ENCODE measurements around the gene NEDD8. TPM values are rescaled to one million over a fixed set of nuclear protein-coding genes. Genes with fewer than 3 reads are reported as not detected.

The NEDD8 gene
- total RNA-seq, 1 donor from 2014 or later: 251 TPM

GRCh38 chr14:24272467-24272866, 40.3 kb upstream of the NEDD8 start:
- no peaks in the 10 kb centered on the region for H3K79me2 ChIP-seq (ENCODE audit: insufficient read depth, low read length)
- H3K36me3 ChIP-seq (ENCODE audit: insufficient read depth, low read length): peaks cover 7% of the 10 kb centered on the region
- peak overlapping the region; percentile 85 for H3K4me3 Mint-ChIP-seq (ENCODE audit: unreplicated experiment)
- peaks cover 6% of the 10 kb centered on the region for H4K20me1 ChIP-seq (ENCODE audit: insufficient read depth, low read length)
- FAIRE-seq: no peak
- no peaks in the 10 kb centered on the region for H3K9me3 Mint-ChIP-seq (ENCODE audit: unreplicated experiment)
- no peaks in the 10 kb centered on the region for H3K27me3 ChIP-seq (ENCODE audit: insufficient read depth, low read length)
- H3K4me3 ChIP-seq (ENCODE audit: insufficient read depth, low read depth, low read length): no peak overlapping the region
- H2AFZ ChIP-seq (ENCODE audit: low read depth, low read length): no peak overlapping the region
- no peak for TF ChIP-seq EZH2 (IDR thresholded peaks at IDR 0.05; ENCODE audit: insufficient read depth, low read length)
- no peak for TF ChIP-seq CTCF (IDR thresholded peaks at IDR 0.05; ENCODE audit: insufficient read depth, low read depth, low read length)
- no peak overlapping the region for H3K27ac ChIP-seq (ENCODE audit: low read depth, low read length)
- no peak for DNase-seq (ENCODE audit: low read depth)
- H3K4me2 ChIP-seq (ENCODE audit: low read length): no peak overlapping the region
- H3K4me1 ChIP-seq (ENCODE audit: insufficient read depth, low read length): peaks cover 5% of the 10 kb centered on the region
- H3K9ac ChIP-seq (ENCODE audit: low read length): no peak overlapping the region
- H3K27me3 Mint-ChIP-seq (ENCODE audit: low read depth, unreplicated experiment): no peaks in the 10 kb centered on the region
- peaks cover 7% of the 10 kb centered on the region for H3K4me1 Mint-ChIP-seq (ENCODE audit: low read depth, unreplicated experiment)
- H3K9me3 ChIP-seq (ENCODE audit: insufficient read depth, low read depth, low read length): no peaks in the 10 kb centered on the region
- no peak overlapping the region for H3K27ac Mint-ChIP-seq (ENCODE audit: unreplicated experiment)
- H3K36me3 Mint-ChIP-seq (ENCODE audit: low read depth, unreplicated experiment): peaks cover 17% of the 10 kb centered on the region

GRCh38 chr14:24271834-24272263, 39.7 kb upstream of the NEDD8 start:
- Histone ChIP-seq H3K27ac (ENCODE audit: low read depth, low read length) (peak overlapping the region; percentile 92), H3K27me3 (ENCODE audit: insufficient read depth, low read length) (no peaks in the 10 kb centered on the region), H3K36me3 (ENCODE audit: insufficient read depth, low read length) (peaks cover 7% of the 10 kb centered on the region), H3K9me3 (ENCODE audit: insufficient read depth, low read depth, low read length) (no peaks in the 10 kb centered on the region), H3K79me2 (ENCODE audit: insufficient read depth, low read length) (no peaks in the 10 kb centered on the region), H3K4me1 (ENCODE audit: insufficient read depth, low read length) (peaks cover 5% of the 10 kb centered on the region), H3K9ac (ENCODE audit: low read length) (peak overlapping the region; percentile 94), H3K4me2 (ENCODE audit: low read length) (peak overlapping the region; percentile 94), H2AFZ (ENCODE audit: low read depth, low read length) (peak overlapping the region; percentile 93), H4K20me1 (ENCODE audit: insufficient read depth, low read length) (peaks cover 1% of the 10 kb centered on the region), H3K4me3 (ENCODE audit: insufficient read depth, low read depth, low read length) (peak overlapping the region; percentile 82)
- Mint-ChIP-seq H3K4me3 (ENCODE audit: unreplicated experiment) (peak overlapping the region; percentile 85), H3K36me3 (ENCODE audit: low read depth, unreplicated experiment) (peaks cover 17% of the 10 kb centered on the region), H3K9me3 (ENCODE audit: unreplicated experiment) (no peaks in the 10 kb centered on the region), H3K4me1 (ENCODE audit: low read depth, unreplicated experiment) (peaks cover 7% of the 10 kb centered on the region), H3K27me3 (ENCODE audit: low read depth, unreplicated experiment) (no peaks in the 10 kb centered on the region), H3K27ac (ENCODE audit: unreplicated experiment) (peak overlapping the region; percentile 71)
- FAIRE-seq (no peak), DNase-seq (ENCODE audit: low read depth) (no peak)
- TF ChIP-seq CTCF (IDR thresholded peaks at IDR 0.05; ENCODE audit: insufficient read depth, low read depth, low read length) (no peak), EZH2 (IDR thresholded peaks at IDR 0.05; ENCODE audit: insufficient read depth, low read length) (no peak)

- peak within 1 kb of the TSS; percentile 92 for H3K4me3 Mint-ChIP-seq (ENCODE audit: unreplicated experiment)
- no peaks in the 10 kb centered on the region for H3K9me3 Mint-ChIP-seq (ENCODE audit: unreplicated experiment)
- Histone ChIP-seq H3K27ac (ENCODE audit: low read depth, low read length) (peak within 1 kb of the TSS; percentile 92), H3K36me3 (ENCODE audit: insufficient read depth, low read length) (peaks cover 7% of the 10 kb centered on the region), H3K4me3 (ENCODE audit: insufficient read depth, low read depth, low read length) (peak within 1 kb of the TSS; percentile 82), H4K20me1 (ENCODE audit: insufficient read depth, low read length) (no peaks in the 10 kb centered on the region), H3K4me1 (ENCODE audit: insufficient read depth, low read length) (peaks cover 5% of the 10 kb centered on the region), H3K9me3 (ENCODE audit: insufficient read depth, low read depth, low read length) (no peaks in the 10 kb centered on the region), H3K9ac (ENCODE audit: low read length) (peak within 1 kb of the TSS; percentile 94), H2AFZ (ENCODE audit: low read depth, low read length) (peak within 1 kb of the TSS; percentile 93), H3K79me2 (ENCODE audit: insufficient read depth, low read length) (no peaks in the 10 kb centered on the region), H3K4me2 (ENCODE audit: low read length) (peak within 1 kb of the TSS; percentile 94), H3K27me3 (ENCODE audit: insufficient read depth, low read length) (no peaks in the 10 kb centered on the region)
- H3K36me3 Mint-ChIP-seq (ENCODE audit: low read depth, unreplicated experiment): peaks cover 19% of the 10 kb centered on the region
- DNase-seq (ENCODE audit: low read depth) (peak; percentile 74), FAIRE-seq (no peak)
- peaks cover 7% of the 10 kb centered on the region for H3K4me1 Mint-ChIP-seq (ENCODE audit: low read depth, unreplicated experiment)
- H3K27ac Mint-ChIP-seq (ENCODE audit: unreplicated experiment): peak within 1 kb of the TSS; percentile 93
- no peak for TF ChIP-seq EZH2 (IDR thresholded peaks at IDR 0.05; ENCODE audit: insufficient read depth, low read length)
- TF ChIP-seq CTCF (IDR thresholded peaks at IDR 0.05; ENCODE audit: insufficient read depth, low read depth, low read length): peak; percentile 27
- H3K27me3 Mint-ChIP-seq (ENCODE audit: low read depth, unreplicated experiment): no peaks in the 10 kb centered on the region
Observed at GRCh38 chr14:24271134-24271833, 39.1 kb upstream of the NEDD8 start, which contains the start of gene RABGGTA. TSS of gene RABGGTA (minus strand) at chr14:24271597. CDS start at chr14:24271115, 482 bp downstream.

All from astrocyte (in vitro differentiated cells and primary cell).